Fibroblast of skin of abdomen (primary cell): ENCODE measurements around the gene PTPN21. TPM values are rescaled to one million over a fixed set of nuclear protein-coding genes. Genes with fewer than 3 reads are reported as not detected.

Source experiments
- DNase-seq: peaks from one replicate; pipeline ENCODE4 v3.0.0-alpha.2; 2013
- polyA plus RNA-seq, 2 experiments: library from polyadenylated mRNA; unstranded; fragments of 120-200 nt; gene quantifications; one replicate each; pipeline ENCODE4 v1.2.1, GENCODE V29; 2013; ENCODE audit not compliant: insufficient read length in 2 of 2

The PTPN21 gene
- 28.8 TPM for polyA plus RNA-seq (2013, experiment 1 of 2; ENCODE audit: insufficient read length)
- 25.2 TPM for polyA plus RNA-seq (2013, experiment 2 of 2; ENCODE audit: insufficient read length)

- DNase-seq: peak; percentile 76
These were observed at the start of gene PTPN21 for GRCh38 chr14:88554457-88555286. Gene PTPN21, minus strand, starts transcription at chr14:88555007. Its CDS starts 4,590 bp downstream, at chr14:88550417.

GRCh38 chr14:88604212-88604611 lies 49.4 kb upstream of the PTPN21 start:
- no peak for DNase-seq

DNA sequence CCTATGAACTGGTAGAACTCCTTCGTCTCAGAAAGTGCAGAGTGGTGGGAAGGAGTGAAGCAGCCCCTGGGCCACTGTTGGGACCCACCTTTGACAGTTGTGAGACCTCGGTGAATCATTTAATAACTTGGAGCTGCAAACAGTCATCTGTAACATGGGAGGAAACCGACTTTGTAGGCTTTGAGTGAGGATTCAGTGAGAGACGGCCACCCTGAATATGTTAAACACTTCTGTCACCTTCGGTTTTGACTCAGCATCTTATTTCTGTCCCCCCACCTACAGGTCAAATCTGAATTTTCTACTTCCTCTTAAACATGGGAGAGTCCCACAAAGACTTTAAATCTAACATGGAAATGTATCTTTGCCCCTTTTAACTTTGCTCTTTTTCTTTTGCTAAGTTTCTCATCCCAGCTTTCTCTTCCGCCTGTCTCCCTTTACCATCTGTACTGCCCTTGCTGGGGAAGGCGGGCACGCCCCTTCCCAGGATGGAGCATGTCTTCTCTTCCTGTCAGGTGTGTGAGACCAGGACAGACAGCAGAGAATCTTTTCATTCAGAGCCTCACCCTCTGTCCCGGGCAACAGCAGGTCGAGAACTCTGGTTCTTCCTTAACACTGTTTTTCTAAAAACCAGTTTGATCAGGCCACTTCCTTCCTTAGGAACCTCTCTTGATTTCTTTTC lies 45.1 kb upstream of the PTPN21 start:
- no peak for DNase-seq

- DNase-seq: no peak
These were observed 44.5 kb upstream of the PTPN21 start for GRCh38 chr14:88599326-88599725.

DNA sequence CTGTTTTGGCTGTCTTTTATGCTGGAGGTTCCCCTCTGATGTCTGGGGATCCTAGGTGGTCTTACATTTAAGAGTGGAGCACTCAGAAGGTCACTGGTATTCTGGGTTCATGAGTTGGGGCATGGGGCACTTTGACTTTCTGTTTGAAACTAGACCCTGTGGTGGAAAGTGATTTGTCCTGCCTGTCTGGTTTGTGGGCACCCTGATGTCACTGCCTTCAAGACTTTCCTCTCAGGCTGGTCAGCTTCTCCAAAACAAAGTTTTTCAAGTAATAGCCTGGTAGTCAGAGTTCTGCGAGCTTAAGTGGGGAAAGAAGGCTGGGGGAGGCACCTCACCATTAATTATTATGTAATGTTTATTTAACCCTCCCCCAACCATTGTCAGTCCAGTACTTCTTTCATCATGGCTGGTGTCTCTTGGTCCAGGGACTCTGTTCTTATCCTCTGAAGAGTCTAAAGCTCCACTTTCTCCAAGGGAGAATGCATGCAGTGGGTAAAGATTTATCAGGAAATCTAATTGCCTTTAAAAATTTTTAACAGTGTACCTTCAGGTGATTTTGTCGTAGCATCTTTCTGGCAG lies 43.4 kb upstream of the PTPN21 start:
- DNase-seq: no peak

DNA sequence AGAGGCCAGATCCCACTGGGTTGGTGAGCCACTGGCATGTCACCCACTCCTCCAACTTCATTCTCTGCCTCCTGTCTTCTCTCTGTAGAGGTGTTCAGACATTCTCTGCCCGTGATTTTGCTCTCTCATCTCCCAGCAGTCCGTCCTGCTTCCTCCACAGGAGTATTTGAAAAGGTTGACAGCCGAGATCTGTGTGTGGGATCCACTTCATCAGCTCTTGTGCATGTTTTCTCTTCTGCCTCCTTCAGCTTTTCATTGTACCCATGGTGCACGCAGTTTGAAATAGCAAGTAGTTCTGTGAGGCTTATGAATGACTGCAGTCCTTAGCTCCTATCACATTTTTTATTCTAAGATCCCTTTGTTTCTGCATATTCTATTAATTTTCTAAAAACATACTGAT lies 42.8 kb upstream of the PTPN21 start:
- DNase-seq: no peak

- no peak for DNase-seq
These were observed 42.2 kb upstream of the PTPN21 start for GRCh38 chr14:88597038-88597437.

DNA sequence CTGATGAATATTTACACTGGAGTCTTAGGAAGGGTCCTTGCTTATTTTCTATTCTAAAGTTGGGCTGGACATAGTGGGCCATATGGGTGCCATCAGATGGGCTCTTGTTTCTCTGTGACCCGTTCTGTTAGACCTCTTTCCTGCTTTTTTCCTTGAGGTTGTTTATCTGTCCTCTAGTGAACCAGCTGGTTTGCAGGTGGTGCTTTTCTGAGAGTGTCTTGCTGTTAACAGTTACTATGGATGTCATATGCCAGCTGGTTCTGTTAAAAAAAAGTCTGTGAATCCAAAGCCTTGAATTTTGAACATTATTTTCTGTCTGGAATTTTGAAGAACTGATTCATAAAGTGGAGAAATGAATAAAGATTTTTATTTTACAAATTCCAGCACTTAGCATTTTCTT lies 37.2 kb upstream of the PTPN21 start:
- no peak for DNase-seq

DNA sequence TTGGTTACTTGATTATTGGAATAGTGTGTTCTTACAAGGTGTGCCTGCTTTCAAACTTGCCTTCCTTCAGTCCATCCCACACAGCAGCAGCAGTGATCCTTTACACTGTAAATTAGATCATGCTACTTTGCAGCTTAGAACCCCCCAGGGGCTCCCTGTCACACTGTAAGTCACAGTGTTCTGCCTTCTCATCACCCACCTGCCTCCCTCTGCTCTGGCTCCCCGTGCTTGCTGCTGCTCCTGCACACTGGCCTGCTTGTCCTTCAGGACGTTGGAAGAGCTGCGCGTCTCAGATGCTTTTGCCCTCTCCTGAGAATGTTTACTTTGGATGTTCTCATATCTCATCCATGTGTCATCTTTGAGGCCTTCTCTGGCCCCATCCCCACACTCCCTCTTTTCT lies 35.4 kb upstream of the PTPN21 start:
- DNase-seq: no peak

GRCh38 chr14:88588081-88588480 lies 33.3 kb upstream of the PTPN21 start:
- no peak for DNase-seq

DNA sequence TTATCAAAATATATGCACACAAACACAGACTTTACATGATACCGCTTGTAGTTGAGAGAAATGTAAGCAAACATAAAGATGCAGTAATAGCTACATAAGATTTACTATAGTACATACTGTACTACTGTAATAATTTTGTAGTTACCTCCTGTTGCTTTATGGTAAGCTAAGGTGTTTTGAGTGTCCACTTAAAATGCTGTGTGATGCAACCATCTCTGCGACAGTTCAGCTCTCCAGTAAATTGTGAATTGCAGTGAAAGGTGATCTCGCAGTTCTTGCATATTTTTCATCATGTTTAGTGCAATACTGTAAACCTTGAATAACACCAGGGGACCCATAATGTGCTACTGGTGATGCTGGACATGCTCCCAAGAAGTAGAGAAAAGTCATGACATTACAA lies 29.6 kb upstream of the PTPN21 start:
- no peak for DNase-seq

DNA sequence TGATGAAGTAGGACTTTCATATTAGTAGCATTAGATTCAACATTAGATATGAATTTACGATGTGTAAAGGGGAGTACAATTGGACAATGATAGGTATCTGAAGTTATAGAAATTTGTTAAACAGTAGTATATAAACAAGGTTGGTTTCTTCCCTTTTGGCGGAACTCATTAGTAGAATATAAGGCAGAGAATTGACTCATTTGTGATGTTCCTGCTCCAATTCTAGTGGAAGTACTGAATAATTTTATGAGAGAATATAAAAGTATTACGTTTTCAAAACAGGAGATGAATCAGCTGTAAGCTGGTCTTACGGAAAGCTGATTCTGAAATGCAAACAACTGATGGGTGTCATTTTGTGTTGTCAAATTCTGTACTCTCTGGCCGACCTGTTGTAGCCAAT lies 21.4 kb upstream of the PTPN21 start:
- no peak for DNase-seq

DNA sequence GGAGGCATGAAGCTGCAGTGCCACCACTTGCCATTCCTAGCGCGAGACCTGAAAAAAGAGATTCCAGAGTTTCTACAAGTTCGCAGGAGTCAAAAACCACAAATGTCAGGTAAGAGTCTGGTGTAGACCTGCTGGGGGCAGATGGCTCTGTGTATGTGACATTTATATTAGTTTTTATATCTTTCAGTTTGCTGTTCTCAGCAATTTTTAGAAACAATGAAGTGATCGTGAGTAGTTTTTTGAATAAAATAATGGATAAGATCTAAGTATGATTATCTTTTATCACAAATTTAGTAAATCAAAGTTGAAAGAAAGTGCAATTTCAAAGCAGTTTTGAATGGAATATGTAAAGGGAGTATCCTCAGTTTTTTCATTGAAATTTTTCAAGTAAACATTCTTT lies 17.3 kb upstream of the PTPN21 start:
- no peak for DNase-seq

DNA sequence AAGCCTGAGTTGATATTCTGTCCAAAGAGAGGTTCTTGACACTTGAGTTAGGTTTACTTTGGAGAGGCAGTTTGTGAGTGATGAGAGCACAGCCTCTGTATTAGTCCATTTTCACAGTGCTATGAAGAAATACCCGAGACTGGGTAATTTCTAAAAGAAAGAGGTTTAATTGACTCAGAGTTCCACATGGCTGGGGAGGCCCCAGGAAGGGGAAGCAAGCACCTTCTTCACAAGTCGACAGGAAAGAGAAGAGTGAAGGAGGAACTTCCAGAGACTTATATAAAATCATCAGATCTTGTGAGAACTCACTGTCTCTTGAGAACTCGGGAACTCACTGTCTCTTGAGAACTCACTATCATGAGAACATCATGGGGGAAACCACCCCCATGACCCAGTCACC lies 13.4 kb upstream of the PTPN21 start:
- no peak for DNase-seq

DNA sequence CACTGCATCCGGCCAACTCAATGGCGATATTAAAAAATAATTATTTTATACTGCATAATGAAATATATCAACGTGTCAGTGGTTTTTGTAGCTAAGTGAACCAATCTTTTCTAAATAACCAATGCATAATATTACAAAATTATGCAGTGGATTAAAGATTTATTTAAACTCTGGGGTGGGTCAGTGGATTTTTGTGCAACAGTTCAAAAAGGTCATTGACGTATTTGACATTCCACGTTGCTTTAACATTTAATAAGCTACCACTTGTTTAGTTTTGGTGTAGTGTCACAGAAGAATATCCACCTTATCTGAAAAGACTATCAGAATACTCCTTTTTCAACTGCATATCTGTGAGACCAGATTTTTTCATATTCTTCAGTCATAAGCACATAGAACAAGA lies 10.6 kb upstream of the PTPN21 start:
- DNase-seq: no peak

DNA sequence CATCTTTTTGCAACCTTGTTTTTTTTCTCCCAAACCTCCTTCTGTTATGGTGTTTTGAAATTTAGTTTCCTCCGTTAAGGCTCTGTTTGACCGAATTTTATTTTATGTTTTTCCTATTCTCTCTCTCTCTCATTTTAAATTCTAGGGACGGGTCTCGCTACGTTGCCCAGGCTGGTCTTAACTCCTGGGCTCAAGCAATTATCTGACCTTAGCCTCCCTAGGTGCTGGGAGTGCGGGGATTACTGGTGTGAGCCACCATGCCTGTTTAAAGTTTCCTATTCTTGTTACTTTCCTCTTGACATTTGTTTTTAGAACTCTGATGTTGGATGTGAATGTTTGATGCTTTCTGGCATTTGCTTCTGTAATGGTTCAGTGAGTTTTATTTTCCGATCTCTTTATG lies 9.0 kb upstream of the PTPN21 start:
- no peak for DNase-seq

DNA sequence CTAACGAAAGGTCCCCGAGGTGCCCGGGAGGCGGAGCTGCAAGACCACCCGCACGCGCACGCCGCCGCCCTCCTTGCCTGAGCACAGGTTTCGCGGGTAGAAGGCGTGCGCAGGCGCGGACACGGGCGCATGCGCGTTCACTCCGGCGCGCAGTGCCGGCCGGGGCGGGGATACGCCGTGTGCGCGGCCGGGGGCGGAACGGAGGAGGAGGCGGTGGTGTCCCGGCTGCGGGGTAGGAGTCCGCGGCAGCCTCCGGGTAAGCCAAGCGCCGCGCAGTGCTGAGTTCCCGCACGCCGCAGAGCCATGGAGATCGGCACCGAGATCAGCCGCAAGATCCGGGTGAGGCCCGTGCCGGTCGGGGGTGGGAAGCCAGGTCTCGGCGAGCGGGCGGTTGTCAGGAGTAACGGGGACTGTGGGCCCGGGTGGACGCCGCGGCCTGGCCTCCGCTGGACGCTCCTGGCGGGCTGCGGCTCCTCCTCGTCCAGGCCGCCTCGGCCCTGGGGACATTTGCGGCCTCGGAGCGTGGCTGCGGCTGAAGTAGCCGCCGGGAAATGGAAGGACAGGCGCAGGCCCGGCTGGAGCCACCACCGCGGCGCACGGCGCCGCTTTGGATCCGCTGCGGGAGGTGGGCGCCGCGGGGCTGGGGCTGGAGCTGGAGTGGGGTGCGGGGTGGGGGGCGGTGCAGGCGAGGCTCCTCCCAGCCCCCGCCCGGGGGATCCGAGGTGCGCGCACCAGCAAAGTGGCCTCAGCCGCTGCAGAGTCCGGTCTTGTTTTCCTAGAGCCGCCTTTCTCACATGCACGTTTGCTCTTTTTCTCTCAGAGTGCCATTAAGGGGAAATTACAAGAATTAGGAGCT lies 8.3 kb upstream of the PTPN21 start, which contains the start of gene ZC3H14:
TSS of gene ZC3H14 (plus strand) at position 207 of the 856 bp plus-strand sequence. CDS start at position 304, 97 bp downstream.
- DNase-seq: peak; percentile 89

DNA sequence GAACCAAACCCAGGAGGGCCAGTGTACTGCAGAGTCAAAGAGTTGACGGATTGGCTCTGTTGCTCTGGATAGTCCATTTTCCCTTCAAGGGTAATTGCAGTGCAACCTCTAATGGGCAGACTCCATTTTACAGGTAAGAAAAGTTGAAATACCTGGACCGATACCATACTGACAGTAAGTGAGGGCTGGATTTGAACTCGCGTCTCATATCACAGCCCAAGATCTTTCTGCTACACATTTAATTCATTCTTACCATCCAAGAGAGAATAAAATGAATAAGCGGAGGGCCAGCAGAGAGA lies 7.7 kb upstream of the PTPN21 start:
- DNase-seq: no peak

GRCh38 chr14:88559852-88560251 lies 5.0 kb upstream of the PTPN21 start:
- peak; percentile 70 for DNase-seq

GRCh38 chr14:88556581-88556980 lies 1.8 kb upstream of the PTPN21 start:
- DNase-seq: no peak

- no peak for DNase-seq
These were observed 836 bp downstream of the PTPN21 start for GRCh38 chr14:88553886-88554456.

DNA sequence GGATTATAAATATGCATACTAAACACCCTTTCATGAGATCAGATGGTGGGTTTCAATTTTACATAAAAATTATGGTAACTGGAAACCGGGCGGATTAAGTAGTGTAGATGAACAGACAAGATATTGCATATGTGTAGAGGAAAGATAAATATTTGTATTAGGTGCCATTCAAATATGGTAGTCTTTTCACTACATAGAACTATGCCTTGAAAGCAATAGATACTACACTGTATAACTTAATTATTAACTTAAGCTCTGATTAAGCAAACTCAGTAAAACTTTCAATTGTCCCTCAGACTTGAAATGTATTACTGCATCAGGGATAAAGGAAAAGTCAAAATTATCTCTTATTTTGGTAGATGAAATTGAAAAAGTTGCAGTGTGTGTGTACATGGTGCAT lies 1.9 kb downstream of the PTPN21 start:
- DNase-seq: no peak
